ENCODE data around the gene APC2.
"Not testable (repeated sequence)": the region's sequence is repeated elsewhere in the genome, so short reads cannot be mapped to it uniquely, and the experiment has no call there.

APC2 gene

GRCh38 chr19:1474011-1474764 lies 24.3 kb downstream of the APC2 start:
- DNase-seq, result no peak
- Histone ChIP-seq H3K27ac (peak overlapping the region; percentile 71), H3K36me3 (peaks cover 16% of the 10 kb centered on the region), H3K4me3 (ENCODE audit: low read depth, low read length) (no peak overlapping the region), H3K9me3 (ENCODE audit: severe bottlenecking) (no peaks in the 10 kb centered on the region), H3K27me3 (ENCODE audit: insufficient read depth, low read depth, severe bottlenecking) (no peaks in the 10 kb centered on the region)
- no peak for TF ChIP-seq CTCF (IDR thresholded peaks at IDR 0.05; ENCODE audit: low read depth, low read length)

- DNase-seq, result no peak
- H3K9me3 ChIP-seq (ENCODE audit: severe bottlenecking), result no peaks in the 10 kb centered on the region
- no peaks in the 10 kb centered on the region for H3K27me3 ChIP-seq (ENCODE audit: insufficient read depth, low read depth, severe bottlenecking)
- peak overlapping the region; percentile 71; the same call in 1 of the 2 replicates for H3K27ac ChIP-seq
- TF ChIP-seq CTCF (IDR thresholded peaks at IDR 0.05; ENCODE audit: low read depth, low read length), result peak; percentile 4; the same call in 1 of the 2 replicates
- peaks cover 16% of the 10 kb centered on the region for H3K36me3 ChIP-seq
- no peak overlapping the region for H3K4me3 ChIP-seq (ENCODE audit: low read depth, low read length)
Measured at GRCh38 chr19:1474765-1475351, 24.9 kb downstream of the APC2 start.

GRCh38 chr19:1475751-1476437 lies 26.0 kb downstream of the APC2 start:
- Histone ChIP-seq H3K27ac (no peak overlapping the region), H3K9me3 (ENCODE audit: severe bottlenecking) (no peaks in the 10 kb centered on the region), H3K27me3 (ENCODE audit: insufficient read depth, low read depth, severe bottlenecking) (no peaks in the 10 kb centered on the region), H3K4me3 (ENCODE audit: low read depth, low read length) (no peak overlapping the region), H3K36me3 (peaks cover 16% of the 10 kb centered on the region)
- no peak for DNase-seq
- TF ChIP-seq CTCF (IDR thresholded peaks at IDR 0.05; ENCODE audit: low read depth, low read length), result no peak

GRCh38 chr19:1477056-1477455 lies 27.1 kb downstream of the APC2 start:
- not testable (repeated sequence) for H3K4me3 ChIP-seq (ENCODE audit: low read depth, low read length); DNase-seq; H3K9me3 ChIP-seq (ENCODE audit: severe bottlenecking); H3K27ac ChIP-seq; H3K27me3 ChIP-seq (ENCODE audit: insufficient read depth, low read depth, severe bottlenecking)
- H3K36me3 ChIP-seq, result peaks cover 16% of the 10 kb centered on the region

- peak within 1 kb of the TSS; percentile 58 for H3K4me3 ChIP-seq (ENCODE audit: low read depth, low read length)
- H3K27me3 ChIP-seq (ENCODE audit: insufficient read depth, low read depth, severe bottlenecking), result no peaks in the 10 kb centered on the region
- DNase-seq, result peak; percentile 96
- H3K36me3 ChIP-seq, result peaks cover 16% of the 10 kb centered on the region
- peak within 1 kb of the TSS; percentile 89 for H3K27ac ChIP-seq
- no peaks in the 10 kb centered on the region for H3K9me3 ChIP-seq (ENCODE audit: severe bottlenecking)
- TF ChIP-seq CTCF (IDR thresholded peaks at IDR 0.05; ENCODE audit: low read depth, low read length), result no peak
Measured at GRCh38 chr19:1478934-1479707, 29.2 kb downstream of the APC2 start, which contains the start of gene C19orf25. C19orf25 (minus strand) TSS chr19:1479215; CDS start chr19:1478903, 312 bp downstream.

All from WERI-Rb-1 (cell line).